IPS-NIHi7 (cell line): ENCODE results near the gene PRMT1.
A peak's percentile ranks its signal among the peaks of the same experiment; 100 is the strongest.

Source experiments
- DNase-seq: peaks from one replicate; pipeline ENCODE4 v3.0.0; 2012; ENCODE audit warnings: mixed read lengths; ENCODE audit errors: extremely low spot score

PRMT1 gene

DNA sequence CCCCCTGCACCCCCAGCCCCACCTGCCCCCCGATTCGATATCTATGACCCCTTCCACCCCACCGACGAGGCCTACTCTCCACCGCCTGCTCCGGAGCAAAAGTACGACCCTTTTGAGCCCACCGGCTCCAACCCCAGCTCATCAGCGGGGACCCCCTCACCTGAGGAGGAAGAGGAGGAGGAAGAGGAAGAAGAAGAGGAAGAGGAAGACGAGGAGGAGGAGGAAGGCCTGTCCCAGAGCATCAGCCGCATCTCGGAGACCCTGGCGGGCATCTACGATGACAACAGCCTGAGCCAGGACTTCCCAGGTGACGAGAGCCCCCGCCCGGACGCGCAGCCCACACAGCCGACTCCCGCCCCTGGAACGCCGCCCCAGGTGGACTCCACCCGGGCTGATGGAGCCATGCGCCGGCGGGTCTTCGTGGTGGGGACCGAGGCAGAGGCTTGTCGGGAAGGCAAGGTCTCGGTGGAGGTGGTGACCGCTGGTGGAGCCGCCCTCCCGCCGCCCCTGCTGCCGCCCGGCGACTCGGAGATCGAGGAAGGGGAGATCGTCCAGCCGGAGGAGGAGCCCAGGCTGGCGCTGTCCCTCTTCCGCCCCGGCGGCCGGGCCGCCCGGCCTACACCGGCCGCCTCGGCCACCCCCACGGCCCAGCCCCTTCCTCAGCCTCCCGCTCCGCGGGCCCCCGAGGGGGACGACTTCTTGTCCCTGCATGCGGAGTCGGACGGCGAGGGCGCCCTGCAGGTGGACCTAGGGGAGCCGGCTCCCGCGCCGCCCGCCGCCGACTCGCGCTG lies 25.8 kb upstream of the PRMT1 start:
- no peak for DNase-seq

DNA sequence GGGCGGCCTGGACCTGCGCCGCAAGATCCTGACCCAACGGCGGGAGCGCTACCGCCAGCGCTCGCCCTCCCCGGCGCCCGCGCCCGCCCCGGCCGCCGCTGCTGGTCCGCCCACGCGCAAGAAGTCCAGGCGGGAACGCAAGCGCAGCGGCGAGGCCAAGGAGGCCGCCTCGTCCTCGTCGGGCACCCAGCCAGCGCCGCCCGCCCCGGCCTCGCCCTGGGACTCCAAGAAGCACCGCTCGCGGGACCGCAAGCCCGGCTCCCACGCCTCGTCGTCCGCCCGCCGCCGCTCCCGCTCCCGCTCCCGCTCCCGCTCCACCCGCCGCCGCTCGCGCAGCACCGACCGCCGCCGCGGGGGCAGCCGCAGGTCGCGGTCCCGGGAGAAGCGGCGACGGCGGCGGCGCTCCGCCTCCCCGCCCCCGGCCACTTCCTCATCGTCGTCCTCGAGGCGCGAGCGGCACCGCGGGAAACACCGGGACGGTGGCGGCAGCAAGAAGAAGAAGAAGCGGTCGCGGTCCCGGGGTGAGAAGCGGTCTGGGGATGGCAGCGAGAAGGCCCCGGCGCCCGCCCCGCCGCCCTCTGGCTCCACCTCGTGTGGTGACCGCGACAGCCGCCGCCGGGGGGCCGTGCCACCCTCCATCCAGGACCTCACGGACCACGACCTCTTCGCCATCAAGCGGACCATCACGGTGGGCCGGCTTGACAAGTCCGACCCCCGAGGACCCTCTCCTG lies 25.1 kb upstream of the PRMT1 start:
- DNase-seq: no peak

DNA sequence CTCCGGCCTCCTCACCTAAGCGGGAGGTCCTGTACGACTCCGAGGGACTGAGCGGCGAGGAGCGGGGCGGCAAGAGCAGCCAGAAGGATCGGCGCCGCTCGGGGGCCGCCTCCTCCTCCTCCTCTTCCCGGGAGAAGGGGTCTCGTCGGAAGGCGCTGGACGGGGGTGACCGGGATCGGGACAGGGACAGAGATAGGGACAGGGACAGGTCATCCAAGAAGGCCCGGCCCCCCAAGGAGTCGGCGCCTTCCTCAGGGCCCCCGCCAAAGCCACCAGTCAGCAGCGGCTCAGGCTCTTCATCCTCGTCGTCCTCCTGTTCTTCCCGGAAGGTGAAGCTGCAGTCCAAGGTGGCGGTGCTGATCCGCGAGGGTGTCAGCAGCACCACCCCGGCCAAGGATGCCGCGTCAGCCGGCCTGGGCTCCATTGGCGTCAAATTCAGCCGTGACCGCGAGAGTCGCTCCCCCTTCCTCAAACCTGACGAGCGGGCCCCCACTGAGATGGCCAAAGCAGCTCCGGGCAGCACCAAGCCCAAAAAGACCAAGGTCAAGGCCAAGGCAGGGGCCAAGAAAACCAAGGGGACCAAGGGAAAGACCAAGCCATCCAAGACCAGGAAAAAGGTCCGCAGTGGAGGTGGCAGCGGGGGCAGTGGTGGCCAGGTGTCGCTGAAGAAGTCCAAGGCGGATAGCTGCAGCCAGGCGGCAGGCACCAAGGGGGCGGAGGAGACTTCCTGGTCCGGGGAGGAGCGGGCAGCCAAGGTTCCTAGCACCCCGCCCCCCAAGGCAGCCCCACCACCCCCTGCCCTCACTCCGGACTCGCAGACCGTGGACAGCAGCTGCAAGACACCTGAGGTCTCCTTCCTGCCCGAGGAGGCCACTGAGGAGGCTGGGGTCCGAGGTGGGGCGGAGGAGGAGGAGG lies 24.3 kb upstream of the PRMT1 start:
- no peak for DNase-seq

DNA sequence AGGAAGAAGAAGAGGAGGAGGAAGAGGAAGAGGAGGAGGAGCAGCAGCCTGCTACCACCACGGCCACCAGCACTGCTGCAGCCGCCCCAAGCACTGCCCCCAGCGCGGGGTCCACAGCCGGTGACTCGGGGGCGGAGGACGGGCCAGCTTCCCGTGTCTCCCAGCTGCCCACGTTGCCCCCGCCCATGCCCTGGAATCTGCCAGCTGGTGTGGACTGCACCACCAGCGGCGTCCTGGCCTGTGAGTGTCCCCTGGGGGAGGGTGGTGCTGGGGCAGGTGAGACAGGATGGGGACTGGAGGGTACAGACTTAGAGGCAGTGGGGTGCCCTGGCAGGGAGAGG lies 23.6 kb upstream of the PRMT1 start:
- DNase-seq: no peak

DNA sequence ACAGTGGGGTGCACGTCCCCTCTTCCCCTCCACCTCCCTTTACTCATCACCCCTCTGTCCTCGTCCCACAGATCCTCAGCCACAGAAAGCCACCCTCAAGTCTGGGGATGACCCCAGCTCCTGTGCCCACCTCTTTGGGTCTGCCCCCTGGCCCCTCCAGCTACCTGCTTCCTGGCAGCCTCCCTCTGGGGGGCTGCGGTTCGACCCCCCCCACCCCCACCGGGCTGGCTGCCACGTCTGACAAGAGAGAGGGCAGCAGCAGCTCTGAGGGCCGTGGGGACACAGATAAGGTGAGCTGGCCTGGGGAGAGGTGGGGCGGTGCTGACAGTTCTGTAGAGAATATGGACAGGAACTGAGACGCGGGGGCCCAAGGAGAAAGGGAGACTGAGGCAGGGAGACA lies 22.5 kb upstream of the PRMT1 start:
- DNase-seq: no peak

DNA sequence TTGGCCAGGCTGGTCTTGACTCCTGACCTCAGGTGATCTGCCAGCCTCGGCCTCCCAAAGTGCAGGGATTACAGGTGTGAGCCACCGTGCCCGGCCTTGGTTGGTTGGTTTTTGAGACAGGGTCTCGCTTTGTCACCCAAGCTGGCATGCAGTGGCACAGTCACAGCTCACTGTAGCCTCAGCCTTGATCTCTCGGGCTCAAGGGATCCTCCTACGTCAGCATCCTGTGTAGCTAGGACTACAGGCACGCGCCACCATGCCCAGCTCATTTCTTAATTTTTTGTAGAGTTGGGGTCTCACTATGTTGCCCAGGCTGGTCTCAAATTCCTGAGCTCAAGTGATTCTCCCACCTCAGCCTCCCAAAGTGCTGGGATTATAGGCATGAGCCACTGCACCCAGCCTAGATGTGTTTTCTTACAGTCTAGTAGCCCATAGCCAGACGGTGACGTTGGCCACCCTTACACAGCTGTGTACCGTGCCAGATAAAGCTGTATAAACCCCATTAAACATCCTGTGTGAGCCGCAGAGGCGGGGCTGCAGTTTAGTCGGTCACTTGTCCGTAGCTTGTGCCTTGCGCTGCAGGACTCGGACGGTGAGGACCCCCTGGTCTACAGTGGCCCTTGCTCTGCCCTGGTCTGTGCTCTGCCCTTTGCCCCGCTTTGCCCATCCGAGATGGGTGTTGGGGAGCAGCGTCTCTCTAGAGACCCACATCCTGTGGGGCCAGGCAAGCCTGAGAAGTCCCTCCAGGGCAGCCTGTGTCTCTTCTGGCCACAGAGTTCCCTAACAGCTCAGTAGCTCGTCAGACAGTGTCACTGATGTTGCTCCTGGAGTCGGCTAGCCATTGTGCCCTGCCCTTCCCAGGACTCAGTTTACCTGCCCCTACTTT lies 21.3 kb upstream of the PRMT1 start:
- no peak for DNase-seq

DNA sequence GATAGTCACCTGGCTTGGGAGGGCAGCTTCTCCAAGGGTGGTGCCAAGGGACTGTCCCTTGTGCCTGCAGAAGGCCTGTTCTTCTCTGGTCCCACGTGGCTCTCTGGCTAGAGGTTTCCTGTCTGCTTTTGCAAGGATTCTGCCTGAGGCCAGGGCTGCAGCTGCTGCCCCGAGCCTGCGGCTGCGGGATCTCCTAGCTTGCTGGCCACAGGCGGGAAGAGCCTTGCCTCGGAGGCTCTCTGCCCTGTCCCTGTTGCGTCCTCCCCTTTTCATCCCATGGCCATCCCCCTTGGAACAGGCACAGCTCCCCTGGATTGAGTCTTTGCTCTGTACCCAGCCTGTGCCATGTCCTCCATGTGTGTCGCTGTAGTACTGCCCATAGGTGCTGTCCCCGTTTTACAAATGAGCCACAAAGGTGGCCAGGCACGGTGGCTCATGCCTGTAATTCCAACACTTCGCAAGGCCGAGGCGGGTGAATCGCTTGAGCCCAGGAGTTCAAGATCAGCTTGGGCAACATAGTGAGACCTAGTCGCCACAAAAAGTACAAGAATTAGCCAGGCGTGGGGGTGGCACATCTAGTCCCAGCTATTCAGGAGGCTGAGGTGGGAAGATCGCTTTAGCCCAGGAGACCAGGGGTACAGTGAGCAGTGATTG lies 20.5 kb upstream of the PRMT1 start:
- no peak for DNase-seq

DNA sequence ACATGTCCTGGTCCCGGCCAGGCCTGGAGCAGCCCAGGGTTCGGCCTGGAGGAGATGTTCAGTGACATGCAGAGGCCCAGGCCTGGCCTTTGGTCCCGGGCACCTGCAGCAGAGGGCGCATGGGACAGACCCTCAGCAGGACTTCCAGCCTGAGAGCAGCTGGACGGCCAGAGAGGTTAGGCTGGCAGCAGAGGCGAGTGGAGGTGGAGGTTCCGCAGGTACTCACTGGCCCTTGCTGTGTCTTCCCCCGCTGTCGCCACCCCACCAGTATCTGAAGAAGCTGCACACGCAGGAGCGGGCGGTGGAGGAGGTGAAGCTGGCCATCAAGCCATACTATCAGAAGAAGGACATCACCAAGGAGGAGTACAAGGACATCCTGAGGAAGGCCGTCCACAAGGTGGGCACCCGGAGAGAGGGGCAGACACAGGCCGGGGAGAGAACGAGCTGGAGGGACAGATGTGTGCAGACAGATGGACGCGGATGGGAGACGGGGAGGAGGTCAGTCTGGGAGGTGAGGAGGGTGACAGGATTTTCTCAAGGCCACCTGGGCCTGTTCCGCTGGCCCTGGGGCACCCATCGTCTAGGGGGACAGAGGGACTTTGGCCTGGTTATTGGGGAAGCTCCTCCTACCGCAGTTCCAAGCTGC lies 19.5 kb upstream of the PRMT1 start:
- DNase-seq: no peak

DNA sequence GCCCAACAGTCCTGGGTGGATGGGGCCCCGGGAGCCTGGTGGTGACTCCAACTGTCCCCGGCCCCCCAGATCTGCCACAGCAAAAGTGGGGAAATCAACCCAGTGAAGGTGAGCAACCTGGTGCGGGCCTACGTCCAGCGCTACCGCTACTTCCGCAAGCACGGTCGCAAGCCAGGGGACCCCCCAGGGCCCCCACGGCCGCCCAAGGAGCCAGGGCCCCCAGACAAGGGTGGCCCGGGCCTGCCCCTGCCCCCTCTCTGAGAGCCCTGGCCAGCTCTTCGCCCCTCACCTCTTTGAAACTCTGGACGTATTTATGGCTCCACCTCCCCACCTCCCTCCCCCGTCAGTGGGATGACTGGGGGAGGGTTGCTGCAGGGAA lies 18.9 kb upstream of the PRMT1 start:
- DNase-seq: no peak

DNA sequence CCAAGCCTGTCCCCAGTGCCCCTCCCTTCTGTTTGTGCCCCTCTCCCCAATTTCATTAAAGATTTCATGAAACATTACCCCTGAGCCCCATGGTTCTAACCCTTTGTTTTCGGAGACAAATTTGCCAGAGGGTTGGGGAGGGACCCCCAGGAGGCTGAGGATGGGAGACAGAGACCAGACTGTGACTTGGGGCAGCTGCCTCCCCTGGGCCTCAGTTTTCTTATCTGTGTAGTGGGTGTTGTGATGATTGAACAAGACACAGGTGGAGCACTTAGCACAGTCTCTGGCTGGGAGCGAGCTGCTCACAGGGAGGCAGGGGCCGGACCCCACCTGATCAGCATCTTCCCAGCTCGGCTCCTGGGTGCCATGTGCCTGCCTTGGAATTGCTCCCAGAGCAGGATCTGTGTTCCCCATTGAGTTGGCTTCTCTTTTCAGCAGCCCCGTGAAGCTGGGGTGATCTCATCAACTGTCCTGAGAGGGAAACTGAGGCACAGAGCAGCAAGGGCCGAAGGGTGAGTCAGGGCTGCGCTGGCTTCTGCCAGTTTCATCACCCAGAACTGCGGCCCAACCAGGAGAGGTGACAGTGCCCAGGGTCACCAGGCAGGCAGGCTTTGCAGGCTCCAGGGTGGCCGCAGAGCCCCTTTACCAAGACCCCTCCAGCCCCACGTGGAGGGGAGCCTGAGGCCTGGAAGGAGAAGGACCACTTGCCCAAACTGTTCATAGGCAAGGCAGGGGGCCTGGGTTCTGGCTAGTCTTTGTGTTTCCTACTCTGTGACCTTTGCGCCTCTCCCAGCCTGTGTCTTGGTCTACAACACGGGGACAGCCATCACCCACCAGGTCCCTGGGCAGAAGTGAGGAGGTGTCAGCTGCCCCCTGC lies 18.3 kb upstream of the PRMT1 start:
- no peak for DNase-seq

DNA sequence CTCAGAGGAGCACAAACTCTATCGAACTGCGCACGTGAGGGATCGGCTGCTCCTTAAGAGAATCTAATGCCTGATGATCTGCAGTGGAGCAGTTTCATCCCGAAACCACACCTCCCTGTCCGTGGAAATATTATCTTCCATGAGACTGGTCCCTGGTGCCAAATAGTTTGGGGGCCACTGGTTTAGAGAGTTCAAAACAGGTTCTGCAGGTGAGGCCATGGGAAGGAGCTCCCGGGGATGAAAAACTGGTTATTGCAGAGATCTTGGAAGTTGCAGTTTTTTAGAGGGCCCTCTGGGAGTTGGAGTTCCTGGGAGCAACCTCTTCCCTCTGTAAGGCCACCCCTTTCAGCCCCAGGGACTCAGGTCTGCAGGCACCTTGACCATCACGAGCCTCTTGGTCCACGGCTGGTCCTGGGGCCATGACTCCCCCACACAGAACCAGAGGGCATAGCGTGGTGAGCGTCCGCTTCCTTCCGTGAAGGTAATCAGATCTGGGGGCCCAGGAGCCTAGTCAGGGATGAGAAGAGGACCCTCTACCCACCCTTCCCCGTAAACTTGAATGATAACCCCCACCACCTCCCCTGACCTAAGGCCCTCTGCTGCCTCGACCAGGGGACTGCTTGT lies 16.6 kb upstream of the PRMT1 start:
- no peak for DNase-seq

DNA sequence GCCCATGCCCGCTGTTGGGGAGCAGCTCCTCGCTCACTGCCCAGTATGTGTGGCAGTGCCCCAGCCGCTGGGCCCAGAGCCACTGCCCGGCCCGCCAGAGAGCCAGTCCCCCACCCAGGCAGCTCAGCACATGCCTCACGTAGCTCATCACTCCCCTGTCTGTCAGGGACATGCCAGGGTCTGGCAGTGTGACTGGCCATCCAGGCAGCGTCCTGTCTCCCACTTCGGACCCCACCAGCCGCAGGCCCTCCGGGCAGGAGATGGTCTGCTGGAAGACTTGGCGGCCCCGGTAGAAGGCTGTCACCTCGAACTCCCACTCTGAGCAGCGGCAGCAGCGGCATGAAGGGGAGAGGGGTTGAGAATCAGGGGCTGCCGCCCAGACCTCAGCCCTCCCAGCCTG lies 15.1 kb upstream of the PRMT1 start:
- DNase-seq: no peak

DNA sequence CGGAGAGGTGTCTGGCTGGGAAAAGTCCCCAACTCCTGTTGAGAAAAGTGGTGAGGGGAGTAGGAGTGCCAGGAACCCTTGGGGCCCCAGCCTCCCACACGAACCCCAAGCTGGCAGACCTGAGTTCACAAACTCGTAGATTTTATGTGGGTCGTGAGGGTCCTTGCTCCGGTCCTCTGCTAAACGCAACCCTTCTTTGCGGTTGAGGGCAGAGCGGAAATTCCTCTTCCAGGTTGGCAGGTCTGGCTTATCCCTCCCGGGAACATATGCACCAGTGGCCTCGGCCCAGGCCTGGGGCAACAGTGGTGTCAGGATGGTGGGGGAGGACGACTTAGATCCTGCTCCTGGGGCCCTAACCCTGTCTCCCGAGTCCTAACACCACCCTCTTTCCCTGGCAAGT lies 13.8 kb upstream of the PRMT1 start:
- DNase-seq: no peak

DNA sequence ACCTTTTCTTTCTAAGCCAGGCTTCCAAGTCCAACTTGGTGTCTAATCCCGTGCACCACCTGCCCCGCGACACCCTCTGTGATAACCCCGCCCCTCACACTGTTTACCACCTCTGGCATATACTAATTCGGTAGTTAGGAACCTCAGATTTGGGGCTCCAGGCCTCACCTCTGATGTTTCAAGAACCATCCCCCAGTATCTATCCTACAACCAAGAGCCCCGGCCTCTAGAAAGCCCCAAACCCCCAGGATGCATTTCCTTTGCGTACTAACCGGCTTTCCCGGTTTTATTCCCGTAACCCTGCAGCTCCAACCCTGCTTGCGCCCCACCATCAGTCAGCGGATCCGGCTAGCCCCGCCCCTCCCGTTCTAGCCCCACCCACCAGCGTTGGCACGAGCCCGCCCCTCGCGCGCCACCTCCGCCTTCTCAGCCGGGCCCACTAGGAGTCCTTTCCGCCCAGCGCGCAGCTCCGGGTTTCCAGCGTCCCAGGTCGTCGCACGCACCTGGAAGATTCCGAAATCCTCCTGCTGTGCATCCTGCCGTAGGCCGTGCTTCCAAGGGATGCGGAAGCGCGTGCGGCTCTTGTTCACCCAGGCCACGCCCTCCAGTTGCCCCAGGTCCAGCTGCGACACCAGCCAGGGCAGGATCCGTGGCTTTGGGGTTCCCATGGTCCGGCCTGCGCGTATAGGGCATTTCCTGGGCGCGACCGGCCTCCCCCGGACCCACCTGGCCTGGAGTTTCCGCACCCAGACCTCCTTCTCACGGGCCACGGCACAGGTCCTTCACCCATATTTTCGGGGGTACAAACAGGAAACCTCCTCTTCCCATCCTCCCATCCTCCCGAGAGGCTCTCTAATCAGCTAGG lies 12.7 kb upstream of the PRMT1 start:
- peak; percentile 92 for DNase-seq

DNA sequence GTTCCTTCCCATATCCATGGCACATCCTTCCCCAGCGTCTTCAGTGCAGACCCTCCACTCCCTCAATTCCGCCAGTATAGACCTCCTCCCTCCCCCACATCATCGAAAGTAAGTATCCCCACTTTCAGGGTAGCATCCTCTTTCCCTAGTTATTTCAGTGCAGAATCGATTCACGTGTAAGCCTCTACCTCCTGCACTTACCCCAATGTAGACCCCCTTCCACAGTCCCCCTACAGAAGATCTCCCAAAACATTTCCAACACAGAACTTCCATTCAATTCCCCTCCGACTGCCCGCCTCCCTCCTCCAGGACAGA lies 12.1 kb upstream of the PRMT1 start:
- no peak for DNase-seq

DNA sequence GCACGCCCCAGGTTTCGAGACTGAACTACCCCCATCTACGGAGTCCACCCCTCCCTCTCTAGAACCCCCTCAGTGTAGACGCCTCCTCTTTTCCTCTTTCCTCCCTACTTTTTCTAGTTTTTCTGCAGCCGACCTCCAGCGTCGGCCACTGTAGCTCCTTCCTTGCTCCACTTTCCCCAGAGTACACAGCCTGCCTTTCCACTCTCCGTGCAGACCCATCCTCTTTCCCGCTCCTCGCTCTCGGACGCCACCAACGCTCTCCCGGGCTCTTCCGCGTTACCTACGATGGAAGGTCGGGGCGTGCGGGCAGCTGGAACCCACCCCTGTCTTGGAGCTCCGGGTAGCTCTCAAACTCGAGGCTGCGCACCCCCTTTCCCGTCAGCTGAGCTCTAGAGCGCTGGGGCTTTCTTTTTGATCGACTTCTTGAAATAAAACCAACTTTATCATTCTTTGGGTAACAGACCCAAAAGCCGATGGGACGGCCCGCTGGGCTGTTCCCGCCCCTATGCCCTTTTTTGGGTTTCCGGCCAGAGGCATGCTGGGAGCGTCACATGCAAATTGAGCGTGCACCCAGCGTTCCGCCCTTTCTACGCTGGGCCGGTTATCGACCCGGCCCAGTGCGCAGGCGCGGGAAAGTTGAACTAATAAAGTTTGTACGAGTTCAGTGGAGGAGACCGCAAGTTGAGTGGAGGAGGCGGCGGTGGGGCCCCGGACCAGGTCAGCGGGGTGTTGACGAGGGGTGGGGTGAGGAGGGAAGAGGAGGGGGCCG lies 11.5 kb upstream of the PRMT1 start, which contains the start of the genes BCL2L12 and IRF3:
BCL2L12 (plus strand) TSS at position 583 of the 769 bp plus-strand sequence. CDS start 760 bp downstream, outside the sequence.
IRF3 (minus strand) TSS at position 507 of the 769 bp plus-strand sequence. CDS start 1,019 bp downstream, outside the sequence.
- DNase-seq: peak; percentile 92

DNA sequence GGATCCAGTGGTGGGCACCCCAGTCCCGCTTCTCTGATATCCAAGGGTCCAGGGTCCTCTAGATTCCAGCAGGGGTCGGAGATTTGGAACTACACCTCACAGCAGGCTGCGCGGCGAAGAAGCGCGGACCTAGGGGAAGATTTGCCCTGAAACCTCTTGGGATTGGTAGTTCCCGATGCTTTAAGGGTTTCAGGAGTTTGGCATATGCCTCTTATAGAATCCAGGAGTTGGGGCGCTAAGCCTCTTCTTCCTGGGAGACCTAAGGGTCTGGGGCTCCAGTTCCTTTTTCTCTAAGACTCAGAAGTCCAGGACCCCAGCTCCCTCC lies 11.0 kb upstream of the PRMT1 start:
- DNase-seq: no peak
